Smooth muscle cell (in vitro differentiated cells): ENCODE results near the gene GNG12. TPM values are rescaled to one million over a fixed set of nuclear protein-coding genes. Genes with fewer than 3 reads are reported as not detected.

ENCODE experiments used
- DNase-seq: peaks from one replicate; lab custom pipeline; 2025; ENCODE audit not compliant: unreplicated experiment; lab: John Stamatoyannopoulos, UW
- H2AFZ ChIP-seq: fragments of 200-600 bp; sonication (generic); 2 replicates; pipeline ENCODE4 v1.6.0; 2016; ENCODE audit warnings: antibody characterized with exemption, low read depth, mild to moderate bottlenecking
- H3F3A ChIP-seq: fragments of 200-600 bp; sonication (generic); 2 replicates; pipeline ENCODE4 v1.6.0; 2017; ENCODE audit warnings: antibody characterized with exemption, low read depth
- H3K27ac ChIP-seq: fragments of 200-600 bp; sonication (generic); 2 replicates; pipeline ENCODE4 v1.5.1; 2016; ENCODE audit warnings: low read depth, mild to moderate bottlenecking
- H3K27me3 ChIP-seq: fragments of 200-600 bp; sonication (generic); 2 replicates; pipeline ENCODE4 v1.6.1; 2016; ENCODE audit warnings: low read depth, mild to moderate bottlenecking
- H3K36me3 ChIP-seq: fragments of 200-600 bp; sonication (generic); 2 replicates; pipeline ENCODE4 v1.5.1; 2016; ENCODE audit warnings: low read depth
- H3K4me1 ChIP-seq: fragments of 200-600 bp; sonication (generic); 2 replicates; pipeline ENCODE4 v1.5.1; 2016; ENCODE audit warnings: low read depth
- H3K4me2 ChIP-seq: fragments of 200-600 bp; sonication (generic); 2 replicates; pipeline ENCODE4 v1.6.0; 2016; ENCODE audit warnings: mild to moderate bottlenecking
- H3K4me3 ChIP-seq: fragments of 200-600 bp; sonication (generic); 2 replicates; pipeline ENCODE4 v1.5.1; 2016; ENCODE audit warnings: mild to moderate bottlenecking
- H3K79me2 ChIP-seq: fragments of 200-600 bp; sonication (generic); 2 replicates; pipeline ENCODE4 v1.6.0; 2016; ENCODE audit warnings: low read depth, mild to moderate bottlenecking
- H3K9ac ChIP-seq: fragments of 200-600 bp; sonication (generic); 2 replicates; pipeline ENCODE4 v1.6.0; 2016; ENCODE audit warnings: low read depth
- H3K9me3 ChIP-seq: fragments of 200-600 bp; sonication (generic); replicated peaks from 2 replicates; pipeline ENCODE4 v1.5.1; 2016; ENCODE audit warnings: low read depth
- H4K20me1 ChIP-seq: fragments of 200-600 bp; sonication (generic); 2 replicates; pipeline ENCODE4 v1.6.0; 2016; ENCODE audit warnings: low read depth
- WGBS: methylation state at CpG from one replicate; pipeline ENCODE4 v1.1.7; 2016; ENCODE audit warnings: low lambda C conversion rate; 5-methylcytosine and 5-hydroxymethylcytosine counted together
- polyA plus RNA-seq: library from polyadenylated mRNA; unstranded; fragments of >200 nt; fragmentation: Nextera tagmentation; extraction: Ambion mirVana; gene quantifications from 2 replicates; pipeline ENCODE4 v1.2.1, GENCODE V29; 2016
- total RNA-seq: library from RNA; depleted of rRNA; stranded (reverse); fragments of >200 nt; gene quantifications from 2 replicates; pipeline ENCODE4 v1.2.3, GENCODE V29; 2014
- TF ChIP-seq, protein P1 (sequence below): fragments of 200-600 bp; sonication (generic); IDR thresholded peaks from 2 replicates; pipeline ENCODE4 v1.5.1; 2017; ENCODE audit warnings: borderline replicate concordance, mild to moderate bottlenecking, antibody characterized with exemption; ENCODE audit not compliant: insufficient read depth, poor library complexity, severe bottlenecking

Gene GNG12
- total and polyA plus RNA-seq, 2 experiments from 2014 or later: 54.6 to 86.6 TPM

GRCh38 chr1:67792741-67793458 lies 40.4 kb downstream of the GNG12 start:
- no peaks in the 10 kb centered on the region for H3K9me3 ChIP-seq
- peak overlapping the region; percentile 66 for H3K4me2 ChIP-seq
- H2AFZ ChIP-seq: no peak overlapping the region
- H3K27ac ChIP-seq: peak overlapping the region; percentile 71
- TF ChIP-seq, protein P1, sequence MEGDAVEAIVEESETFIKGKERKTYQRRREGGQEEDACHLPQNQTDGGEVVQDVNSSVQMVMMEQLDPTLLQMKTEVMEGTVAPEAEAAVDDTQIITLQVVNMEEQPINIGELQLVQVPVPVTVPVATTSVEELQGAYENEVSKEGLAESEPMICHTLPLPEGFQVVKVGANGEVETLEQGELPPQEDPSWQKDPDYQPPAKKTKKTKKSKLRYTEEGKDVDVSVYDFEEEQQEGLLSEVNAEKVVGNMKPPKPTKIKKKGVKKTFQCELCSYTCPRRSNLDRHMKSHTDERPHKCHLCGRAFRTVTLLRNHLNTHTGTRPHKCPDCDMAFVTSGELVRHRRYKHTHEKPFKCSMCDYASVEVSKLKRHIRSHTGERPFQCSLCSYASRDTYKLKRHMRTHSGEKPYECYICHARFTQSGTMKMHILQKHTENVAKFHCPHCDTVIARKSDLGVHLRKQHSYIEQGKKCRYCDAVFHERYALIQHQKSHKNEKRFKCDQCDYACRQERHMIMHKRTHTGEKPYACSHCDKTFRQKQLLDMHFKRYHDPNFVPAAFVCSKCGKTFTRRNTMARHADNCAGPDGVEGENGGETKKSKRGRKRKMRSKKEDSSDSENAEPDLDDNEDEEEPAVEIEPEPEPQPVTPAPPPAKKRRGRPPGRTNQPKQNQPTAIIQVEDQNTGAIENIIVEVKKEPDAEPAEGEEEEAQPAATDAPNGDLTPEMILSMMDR: no peak
- H3F3A ChIP-seq: peaks cover 21% of the 10 kb centered on the region
- no peak overlapping the region for H3K9ac ChIP-seq
- H3K36me3 ChIP-seq: no peaks in the 10 kb centered on the region
- H4K20me1 ChIP-seq: peaks cover 66% of the 10 kb centered on the region
- H3K4me3 ChIP-seq: no peak overlapping the region
- DNase-seq: no peak
- H3K79me2 ChIP-seq: peaks cover 48% of the 10 kb centered on the region
- WGBS: 47% methylated on average over 1 of the region's 1 CpG
- H3K27me3 ChIP-seq: no peaks in the 10 kb centered on the region
- H3K4me1 ChIP-seq: peaks cover 34% of the 10 kb centered on the region

DNA sequence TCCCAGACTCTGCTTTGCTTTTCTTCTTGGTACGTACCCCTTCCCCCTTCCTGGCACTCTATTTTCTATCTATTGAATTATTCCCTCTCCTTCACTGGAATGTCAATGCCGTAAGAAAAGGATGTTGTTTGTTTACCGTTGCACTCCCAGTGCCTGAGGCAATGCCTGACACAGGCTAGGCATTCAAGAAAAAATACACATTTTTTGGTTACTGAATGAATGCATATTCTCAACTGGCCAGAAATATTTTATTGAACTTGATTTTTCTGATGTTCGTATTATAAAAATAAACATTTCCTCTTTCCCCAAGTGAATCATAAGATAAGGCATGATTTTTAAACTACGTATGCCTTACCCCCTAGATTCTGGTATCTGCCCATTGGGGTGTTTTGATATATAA lies 41.2 kb downstream of the GNG12 start:
- H3K9ac ChIP-seq: no peak overlapping the region
- no peaks in the 10 kb centered on the region for H3K9me3 ChIP-seq
- H3K4me1 ChIP-seq: peaks cover 35% of the 10 kb centered on the region
- H3K4me3 ChIP-seq: no peak overlapping the region
- peaks cover 74% of the 10 kb centered on the region for H4K20me1 ChIP-seq
- no peaks in the 10 kb centered on the region for H3K27me3 ChIP-seq
- H2AFZ ChIP-seq: no peak overlapping the region
- H3K79me2 ChIP-seq: peaks cover 53% of the 10 kb centered on the region
- no peaks in the 10 kb centered on the region for H3K36me3 ChIP-seq
- 61% methylated on average over 5 of the region's 5 CpGs for WGBS
- H3F3A ChIP-seq: peaks cover 21% of the 10 kb centered on the region
- H3K27ac ChIP-seq: peak overlapping the region; percentile 71
- TF ChIP-seq, protein P1: no peak
- peak overlapping the region; percentile 42 for H3K4me2 ChIP-seq
- DNase-seq: no peak

- H3K9ac ChIP-seq: no peak overlapping the region
- 45% methylated on average over 3 of the region's 3 CpGs for WGBS
These were observed 41.6 kb downstream of the GNG12 start for GRCh38 chr1:67791686-67792085.

More at GRCh38 chr1:67791686-67792085, 41.6 kb downstream of the GNG12 start:
- H3K36me3 ChIP-seq: no peaks in the 10 kb centered on the region
- H3K4me1 ChIP-seq: peaks cover 35% of the 10 kb centered on the region
- H3K4me2 ChIP-seq: peak overlapping the region; percentile 42
- no peak overlapping the region for H2AFZ ChIP-seq
- H3K27me3 ChIP-seq: no peaks in the 10 kb centered on the region
- TF ChIP-seq, protein P1: no peak
- no peak for DNase-seq
- H3K79me2 ChIP-seq: peaks cover 54% of the 10 kb centered on the region
- peaks cover 75% of the 10 kb centered on the region for H4K20me1 ChIP-seq
- H3K9me3 ChIP-seq: no peaks in the 10 kb centered on the region
- H3K4me3 ChIP-seq: no peak overlapping the region
- peak overlapping the region; percentile 71 for H3K27ac ChIP-seq
- H3F3A ChIP-seq: peaks cover 21% of the 10 kb centered on the region
